HTERT RPE-1 (cell line): ENCODE data around the gene NCAPD3.
"Not testable (repeated sequence)": the region's sequence is repeated elsewhere in the genome, so short reads cannot be mapped to it uniquely, and the experiment has no call there.

Experiments
- in situ Hi-C: fragments of 300-500 bp; cut with MboI; formaldehyde crosslinking; loops from 4 replicates; pipeline ENCODE4 v1.14.3; 2020; ENCODE audit warnings: low sequenced_read_pairs

The NCAPD3 gene

GRCh38 chr11:134223836-134224709 lies at the start of gene NCAPD3, which contains the start of gene VPS26B:
Gene NCAPD3 (minus strand): TSS chr11:134223967. CDS start chr11:134223926, 41 bp downstream.
Gene VPS26B (plus strand): TSS chr11:134224671. CDS start chr11:134225123, 452 bp downstream.
- in situ Hi-C loops = no loop called here

- in situ Hi-C loops = no loop called here
These were observed 49.5 kb upstream of the NCAPD3 start for GRCh38 chr11:134273317-134273712.

- in situ Hi-C loops = no loop called here
These were observed 48.9 kb upstream of the NCAPD3 start for GRCh38 chr11:134272381-134273316.

GRCh38 chr11:134271978-134272377 lies 48.2 kb upstream of the NCAPD3 start:
- in situ Hi-C loops = no loop called here

GRCh38 chr11:134270250-134270714 lies 46.5 kb upstream of the NCAPD3 start:
- in situ Hi-C loops = no loop called here

GRCh38 chr11:134267966-134268365 lies 44.2 kb upstream of the NCAPD3 start:
- in situ Hi-C loops = no loop called here

- in situ Hi-C loops = no loop called here
These were observed 43.7 kb upstream of the NCAPD3 start for GRCh38 chr11:134267461-134267860.

- in situ Hi-C loops = no loop called here
These were observed 43.1 kb upstream of the NCAPD3 start for GRCh38 chr11:134266841-134267251.

- in situ Hi-C loops = no loop called here
These were observed 42.7 kb upstream of the NCAPD3 start for GRCh38 chr11:134266440-134266839.

- in situ Hi-C loops = no loop called here
These were observed 41.4 kb upstream of the NCAPD3 start for GRCh38 chr11:134264966-134265764.

GRCh38 chr11:134261626-134262488 lies 38.1 kb upstream of the NCAPD3 start:
- in situ Hi-C loops = no loop called here

GRCh38 chr11:134260983-134261382 lies 37.2 kb upstream of the NCAPD3 start:
- in situ Hi-C loops = no loop called here

- in situ Hi-C loops = no loop called here
These were observed 36.7 kb upstream of the NCAPD3 start for GRCh38 chr11:134260503-134260902.

GRCh38 chr11:134258577-134258976 lies 34.8 kb upstream of the NCAPD3 start:
- in situ Hi-C loops = no loop called here

GRCh38 chr11:134257101-134257500 lies 33.3 kb upstream of the NCAPD3 start:
- in situ Hi-C loops = no loop called here

- in situ Hi-C loops = not testable (repeated sequence)
These were observed 31.4 kb upstream of the NCAPD3 start for GRCh38 chr11:134255184-134255561.

- in situ Hi-C loops = no loop called here
These were observed 30.8 kb upstream of the NCAPD3 start for GRCh38 chr11:134254433-134255183.

GRCh38 chr11:134253188-134253993 lies 29.6 kb upstream of the NCAPD3 start, which contains the start of the genes ACAD8 and THYN1:
Gene ACAD8 (plus strand): TSS chr11:134253568. CDS start chr11:134253601, 33 bp downstream.
Gene THYN1 (minus strand): TSS chr11:134253352. CDS start chr11:134252882, 470 bp downstream.
- in situ Hi-C loops = no loop called here
